NB4 (cell line): Measurements from ENCODE around the gene COG7.

Experiments
- DNase-seq: peaks from one replicate; pipeline ENCODE4 v3.0.0; 2010; ENCODE audit warnings: low read depth
- H3K4me3 ChIP-seq: one replicate; pipeline ENCODE4 v1.5.1; 2011; ENCODE audit warnings: mild to moderate bottlenecking, low read depth, low read length, moderate library complexity
- CTCF ChIP-seq: IDR thresholded peaks from one replicate; pipeline ENCODE4 v1.5.1; 2012; ENCODE audit warnings: low read depth, low read length
- MAX ChIP-seq: IDR thresholded peaks from 2 replicates; pipeline ENCODE4 v1.6.1; 2011; ENCODE audit warnings: low read depth, low read length
- MYC ChIP-seq: IDR thresholded peaks from 2 replicates; pipeline ENCODE4 v1.6.1; 2011; ENCODE audit warnings: low read depth, low read length
- POLR2A ChIP-seq: IDR thresholded peaks from 2 replicates; pipeline ENCODE4 v1.6.1; 2011; ENCODE audit warnings: mild to moderate bottlenecking; ENCODE audit not compliant: insufficient read length; ENCODE audit errors: extremely low read depth

Gene COG7

GRCh38 chr16:23452572-23453337 is at the start of gene COG7:
Gene COG7, minus strand, starts transcription at chr16:23453189. Its CDS starts 195 bp downstream, at chr16:23452994.
- TF ChIP-seq POLR2A (peak; percentile 23), CTCF (no peak), MYC (no peak), MAX (peak; percentile 31; the same call in 1 of the 2 replicates)
- H3K4me3 ChIP-seq, result peak within 1 kb of the TSS; percentile 75
- peak; percentile 87 for DNase-seq

GRCh38 chr16:23502466-23502865 is 49.5 kb upstream of the COG7 start:
- no peak for DNase-seq
- H3K4me3 ChIP-seq, result no peak overlapping the region
- no peak for TF ChIP-seq MYC
- TF ChIP-seq MAX, result no peak
- no peak for TF ChIP-seq CTCF
- no peak for TF ChIP-seq POLR2A

- H3K4me3 ChIP-seq, result no peak overlapping the region
- TF ChIP-seq CTCF (no peak), POLR2A (no peak)
- no peak for DNase-seq
Observed at GRCh38 chr16:23501291-23501690, 48.3 kb upstream of the COG7 start.

- no peak for TF ChIP-seq POLR2A
- TF ChIP-seq MAX, result no peak
- TF ChIP-seq MYC, result no peak
- TF ChIP-seq CTCF, result no peak
- no peak for DNase-seq
- no peak overlapping the region for H3K4me3 ChIP-seq
Observed at GRCh38 chr16:23500862-23501225, 47.9 kb upstream of the COG7 start.

GRCh38 chr16:23500212-23500861 is 47.3 kb upstream of the COG7 start:
- TF ChIP-seq CTCF (no peak), POLR2A (no peak)
- DNase-seq, result no peak
- no peak overlapping the region for H3K4me3 ChIP-seq
